Measurements from ENCODE around the gene ZDHHC11.
A peak's percentile ranks its signal among the peaks of the same experiment; 100 is the strongest.
"Not testable (repeated sequence)": the region's sequence is repeated elsewhere in the genome, so short reads cannot be mapped to it uniquely, and the experiment has no call there.

ZDHHC11 gene

GRCh38 chr5:765948-766631 lies 84.7 kb downstream of the ZDHHC11 start:
- FAIRE-seq (no peak), DNase-seq (ENCODE audit: insufficient read length, low spot score) (peak; percentile 25)

GRCh38 chr5:763998-764781 lies 86.6 kb downstream of the ZDHHC11 start:
- FAIRE-seq (no peak), DNase-seq (ENCODE audit: insufficient read length, low spot score) (no peak)

GRCh38 chr5:763397-763796 lies 87.4 kb downstream of the ZDHHC11 start:
- no peak for DNase-seq (ENCODE audit: insufficient read length, low spot score)
- FAIRE-seq, result no peak

- FAIRE-seq; DNase-seq (ENCODE audit: insufficient read length, low spot score): not testable (repeated sequence)
Observed at GRCh38 chr5:762996-763395, 87.8 kb downstream of the ZDHHC11 start.

GRCh38 chr5:761854-762710 lies 88.7 kb downstream of the ZDHHC11 start:
- no peak for DNase-seq (ENCODE audit: insufficient read length, low spot score)
- no peak for FAIRE-seq

GRCh38 chr5:761059-761771 lies 89.6 kb downstream of the ZDHHC11 start:
- no peak for DNase-seq (ENCODE audit: insufficient read length, low spot score)
- no peak for FAIRE-seq

GRCh38 chr5:760363-761058 lies 90.3 kb downstream of the ZDHHC11 start:
- no peak for FAIRE-seq
- DNase-seq (ENCODE audit: insufficient read length, low spot score), result no peak

GRCh38 chr5:759781-760362 lies 90.9 kb downstream of the ZDHHC11 start:
- no peak for DNase-seq (ENCODE audit: insufficient read length, low spot score)
- FAIRE-seq, result no peak

GRCh38 chr5:759111-759751 lies 91.6 kb downstream of the ZDHHC11 start:
- DNase-seq (ENCODE audit: insufficient read length, low spot score) (no peak), FAIRE-seq (no peak)

- FAIRE-seq (no peak), DNase-seq (ENCODE audit: insufficient read length, low spot score) (no peak)
Observed at GRCh38 chr5:758698-759053, 92.1 kb downstream of the ZDHHC11 start.

- FAIRE-seq, result no peak
- DNase-seq (ENCODE audit: insufficient read length, low spot score), result no peak
Observed at GRCh38 chr5:757931-758697, 92.7 kb downstream of the ZDHHC11 start.

GRCh38 chr5:757346-757930 lies 93.3 kb downstream of the ZDHHC11 start:
- DNase-seq (ENCODE audit: insufficient read length, low spot score), result no peak
- no peak for FAIRE-seq

GRCh38 chr5:756865-757345 lies 93.9 kb downstream of the ZDHHC11 start:
- FAIRE-seq (no peak), DNase-seq (ENCODE audit: insufficient read length, low spot score) (peak; percentile 21)

- DNase-seq (ENCODE audit: insufficient read length, low spot score) (no peak), FAIRE-seq (no peak)
Observed at GRCh38 chr5:756171-756570, 94.6 kb downstream of the ZDHHC11 start.

GRCh38 chr5:754143-754632 lies 96.6 kb downstream of the ZDHHC11 start:
- not testable (repeated sequence) for DNase-seq (ENCODE audit: insufficient read length, low spot score)
- FAIRE-seq, result peak; percentile 62

- DNase-seq (ENCODE audit: insufficient read length, low spot score); FAIRE-seq: not testable (repeated sequence)
Observed at GRCh38 chr5:753567-754142, 97.1 kb downstream of the ZDHHC11 start.

GRCh38 chr5:752532-753115 lies 98.2 kb downstream of the ZDHHC11 start:
- not testable (repeated sequence) for FAIRE-seq

More at GRCh38 chr5:752532-753115, 98.2 kb downstream of the ZDHHC11 start:
- not testable (repeated sequence) for DNase-seq (ENCODE audit: insufficient read length, low spot score)
